ENCODE results near the gene HPX. TPM values are rescaled to one million over a fixed set of nuclear protein-coding genes. Genes with fewer than 3 reads are reported as not detected.

The HPX gene
- polyA plus RNA-seq, 2 of the 4 experiments (the other 2 are of a cell fraction) = 0.66 to 0.70 TPM

DNA sequence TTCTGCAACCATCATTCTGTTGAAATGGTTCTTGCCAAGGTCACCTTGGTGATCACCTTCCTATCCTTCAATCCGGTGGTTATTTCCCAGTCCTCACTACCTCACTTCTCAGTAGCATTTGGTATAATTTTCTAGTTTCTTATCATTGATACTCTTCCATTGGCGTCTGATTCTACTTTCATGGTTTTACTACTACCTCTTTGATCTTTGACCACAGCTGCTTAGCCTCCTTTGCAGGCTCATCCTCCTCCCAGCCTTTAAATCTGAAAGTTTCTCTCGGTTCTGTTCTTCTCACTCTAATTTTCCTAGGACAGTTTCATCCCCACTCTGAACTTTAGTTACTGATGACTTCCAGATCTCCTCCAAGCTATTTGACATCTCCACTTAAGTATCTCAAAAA is 45.5 kb upstream of the HPX start:
- H3K9me3 ChIP-seq = no peaks in the 10 kb centered on the region
- ATAC-seq (no peak), DNase-seq (ENCODE audit: low read depth in 1 of 2, low spot score in 1 of 2) (no peak), FAIRE-seq (no peak)
- H3K4me1 ChIP-seq = peaks cover 19% of the 10 kb centered on the region
- POLR2A ChIA-PET = no interaction called here
- no peak for TF ChIP-seq HOXA7 (CRISPR knock-in tag; IDR thresholded peaks at IDR 0.05)
- TF ChIP-seq EP300 (IDR thresholded peaks at IDR 0.05) = no peak
- no peak for TF ChIP-seq PHF8 (IDR thresholded peaks at IDR 0.05; ENCODE audit: borderline replicate concordance, low read depth)
- H3K4me2 ChIP-seq = no peak overlapping the region
- CTCF ChIA-PET = interaction anchor here (0.6 to 1.4 kb wide), 4 partner anchors 11 to 61 kb away, joined by 3 to 4 read pairs (median 4); partner anchors contain the start of gene DNHD1
- no peak overlapping the region for H3K27ac ChIP-seq
- no peak overlapping the region for H3K4me3 ChIP-seq
- 95% methylated on average over 3 of the region's 3 CpGs for WGBS (ENCODE audit: missing lambda C conversion rate)

DNA sequence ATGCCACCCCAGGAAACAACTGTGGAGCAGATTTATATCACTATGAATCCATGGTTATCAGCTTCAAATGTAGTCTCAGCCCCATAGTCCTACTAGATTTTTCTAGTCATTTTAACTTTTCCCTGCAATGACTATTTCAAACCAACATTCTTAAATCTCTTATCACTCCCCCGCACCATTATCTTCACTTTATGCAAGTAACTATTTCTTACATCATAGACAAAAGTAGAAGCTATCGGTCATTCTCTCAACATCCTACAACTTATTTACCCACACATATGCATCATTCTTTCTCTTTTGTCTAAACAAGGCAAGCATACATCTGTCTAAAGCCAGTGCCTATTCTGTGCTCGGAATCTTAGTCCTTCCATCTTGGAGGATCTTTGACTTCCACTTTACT is 44.9 kb upstream of the HPX start:
- FAIRE-seq = no peak
- H3K4me3 ChIP-seq = no peak overlapping the region
- ATAC-seq = no peak
- no peak overlapping the region for H3K4me2 ChIP-seq
- 63% methylated on average over 3 of the region's 3 CpGs for WGBS (ENCODE audit: missing lambda C conversion rate)
- no peak for TF ChIP-seq ZNF302 (CRISPR knock-in tag; IDR thresholded peaks at IDR 0.05)
- no peak for TF ChIP-seq NR3C1 (IDR thresholded peaks at IDR 0.05)
- no peak for TF ChIP-seq CBX8 (IDR thresholded peaks at IDR 0.05)
- TF ChIP-seq FOXS1 (CRISPR knock-in tag; IDR thresholded peaks at IDR 0.05) = no peak
- TF ChIP-seq HOXB13 (CRISPR knock-in tag; IDR thresholded peaks at IDR 0.05; ENCODE audit: low read depth) = no peak
- TF ChIP-seq CTCF (IDR thresholded peaks at IDR 0.05) = no peak
- no peak for TF ChIP-seq ZC3H11A (IDR thresholded peaks at IDR 0.05)
- no peak for TF ChIP-seq ELK1 (IDR thresholded peaks at IDR 0.05; ENCODE audit: low read depth, low read length)
- TF ChIP-seq ZFP36 (IDR thresholded peaks at IDR 0.05; ENCODE audit: borderline replicate concordance, partially characterized antibody) = no peak
- no peak for TF ChIP-seq EHF (CRISPR knock-in tag; IDR thresholded peaks at IDR 0.05)
- no peak for TF ChIP-seq SMC3 (IDR thresholded peaks at IDR 0.05)
- TF ChIP-seq, protein P1, sequence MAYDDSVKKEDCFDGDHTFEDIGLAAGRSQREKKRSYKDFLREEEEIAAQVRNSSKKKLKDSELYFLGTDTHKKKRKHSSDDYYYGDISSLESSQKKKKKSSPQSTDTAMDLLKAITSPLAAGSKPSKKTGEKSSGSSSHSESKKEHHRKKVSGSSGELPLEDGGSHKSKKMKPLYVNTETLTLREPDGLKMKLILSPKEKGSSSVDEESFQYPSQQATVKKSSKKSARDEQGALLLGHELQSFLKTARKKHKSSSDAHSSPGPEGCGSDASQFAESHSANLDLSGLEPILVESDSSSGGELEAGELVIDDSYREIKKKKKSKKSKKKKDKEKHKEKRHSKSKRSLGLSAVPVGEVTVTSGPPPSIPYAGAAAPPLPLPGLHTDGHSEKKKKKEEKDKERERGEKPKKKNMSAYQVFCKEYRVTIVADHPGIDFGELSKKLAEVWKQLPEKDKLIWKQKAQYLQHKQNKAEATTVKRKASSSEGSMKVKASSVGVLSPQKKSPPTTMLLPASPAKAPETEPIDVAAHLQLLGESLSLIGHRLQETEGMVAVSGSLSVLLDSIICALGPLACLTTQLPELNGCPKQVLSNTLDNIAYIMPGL (CRISPR knock-in tag; IDR thresholded peaks at IDR 0.05; ENCODE audit: borderline replicate concordance) = no peak
- no peaks in the 10 kb centered on the region for H3K9me3 ChIP-seq
- CTCF ChIA-PET = interaction anchor here (1.4 to 2.1 kb wide), 3 partner anchors 11 to 106 kb away, joined by 4 to 7 read pairs (median 4); no protein-coding TSS in a partner anchor
- DNase-seq (ENCODE audit: low read depth in 1 of 2, low spot score in 1 of 2) = no peak
- peaks cover 19% of the 10 kb centered on the region for H3K4me1 ChIP-seq
- POLR2A ChIA-PET = no interaction called here
- no peak overlapping the region for H3K27ac ChIP-seq

DNA sequence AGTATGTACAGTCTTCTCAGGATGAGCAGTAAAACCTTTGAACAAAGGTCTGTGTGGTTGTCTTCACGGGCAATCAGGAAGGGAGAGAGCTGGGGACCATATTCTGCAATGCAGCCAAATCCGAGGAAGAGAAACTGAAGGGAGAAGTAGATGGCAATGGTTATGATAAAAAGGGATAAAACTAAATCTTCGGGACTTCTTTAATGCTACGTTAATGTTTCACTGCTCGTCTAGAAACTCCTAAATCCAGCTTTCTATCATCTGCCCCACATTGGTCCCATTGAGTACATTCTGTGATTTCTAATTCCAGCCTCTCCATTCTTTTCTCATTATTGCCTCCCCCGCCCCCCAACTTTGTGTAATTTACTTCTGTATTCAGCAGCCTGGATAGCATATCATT is 42.2 kb upstream of the HPX start:
- no peak for ATAC-seq
- POLR2A ChIA-PET = no interaction called here
- Histone ChIP-seq H3K27ac (no peak overlapping the region), H3K9me3 (no peaks in the 10 kb centered on the region), H3K4me2 (peak overlapping the region; percentile 98), H3K4me3 (no peak overlapping the region), H3K4me1 (peaks cover 21% of the 10 kb centered on the region)
- 93% methylated on average over 6 of the region's 6 CpGs for WGBS (ENCODE audit: missing lambda C conversion rate)
- FAIRE-seq = no peak
- CTCF ChIA-PET = interaction anchor here (1.3 to 2.4 kb wide), 4 partner anchors 23 to 200 kb away, joined by 7 to 12 read pairs (median 10); partner anchors contain the start of gene MRPL17
- DNase-seq (ENCODE audit: low read depth in 1 of 2, low spot score in 1 of 2) = no peak
- TF ChIP-seq RAD21 (conservative IDR thresholded peaks at IDR 0.05 in 1 of 2, IDR thresholded peaks at IDR 0.05 in 1 of 2) (no peak), HEYL (CRISPR knock-in tag; IDR thresholded peaks at IDR 0.05) (no peak), EHF (CRISPR knock-in tag; IDR thresholded peaks at IDR 0.05) (no peak), ESRRA (IDR thresholded peaks at IDR 0.05; ENCODE audit: borderline replicate concordance, low read length) (no peak), EP300 (IDR thresholded peaks at IDR 0.05) (no peak), RCOR1 (IDR thresholded peaks at IDR 0.05; ENCODE audit: low read depth, low read length) (no peak), JUN (IDR thresholded peaks at IDR 0.05) (no peak), CEBPB (IDR thresholded peaks at IDR 0.05) (no peak), CBX2 (IDR thresholded peaks at IDR 0.05; ENCODE audit: borderline replicate concordance, low read depth) (no peak)
- TF ChIP-seq, protein P2, sequence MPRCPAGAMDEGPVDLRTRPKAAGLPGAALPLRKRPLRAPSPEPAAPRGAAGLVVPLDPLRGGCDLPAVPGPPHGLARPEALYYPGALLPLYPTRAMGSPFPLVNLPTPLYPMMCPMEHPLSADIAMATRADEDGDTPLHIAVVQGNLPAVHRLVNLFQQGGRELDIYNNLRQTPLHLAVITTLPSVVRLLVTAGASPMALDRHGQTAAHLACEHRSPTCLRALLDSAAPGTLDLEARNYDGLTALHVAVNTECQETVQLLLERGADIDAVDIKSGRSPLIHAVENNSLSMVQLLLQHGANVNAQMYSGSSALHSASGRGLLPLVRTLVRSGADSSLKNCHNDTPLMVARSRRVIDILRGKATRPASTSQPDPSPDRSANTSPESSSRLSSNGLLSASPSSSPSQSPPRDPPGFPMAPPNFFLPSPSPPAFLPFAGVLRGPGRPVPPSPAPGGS (IDR thresholded peaks at IDR 0.05) = no peak
- TF ChIP-seq, protein P1 (CRISPR knock-in tag; IDR thresholded peaks at IDR 0.05; ENCODE audit: borderline replicate concordance) = no peak
- TF ChIP-seq, protein P3, sequence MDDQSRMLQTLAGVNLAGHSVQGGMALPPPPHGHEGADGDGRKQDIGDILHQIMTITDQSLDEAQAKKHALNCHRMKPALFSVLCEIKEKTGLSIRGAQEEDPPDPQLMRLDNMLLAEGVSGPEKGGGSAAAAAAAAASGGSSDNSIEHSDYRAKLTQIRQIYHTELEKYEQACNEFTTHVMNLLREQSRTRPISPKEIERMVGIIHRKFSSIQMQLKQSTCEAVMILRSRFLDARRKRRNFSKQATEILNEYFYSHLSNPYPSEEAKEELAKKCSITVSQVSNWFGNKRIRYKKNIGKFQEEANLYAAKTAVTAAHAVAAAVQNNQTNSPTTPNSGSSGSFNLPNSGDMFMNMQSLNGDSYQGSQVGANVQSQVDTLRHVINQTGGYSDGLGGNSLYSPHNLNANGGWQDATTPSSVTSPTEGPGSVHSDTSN (IDR thresholded peaks at IDR 0.05) = no peak
